KMS-11 (cell line): ENCODE data around the gene HSPA12B.

Source experiments
- H2AFZ ChIP-seq: fragments of 200-600 bp; sonication (generic); 2 replicates; pipeline ENCODE4 v1.6.1; 2016; ENCODE audit warnings: antibody characterized with exemption, mixed run types, low read depth
- H3K27ac ChIP-seq: fragments of 200-600 bp; sonication (generic); 2 replicates; pipeline ENCODE4 v1.6.1; 2016; ENCODE audit warnings: mild to moderate bottlenecking, mixed run types
- H3K27me3 ChIP-seq: fragments of 200-600 bp; sonication (generic); 2 replicates; pipeline ENCODE4 v1.6.1; 2017; ENCODE audit warnings: mild to moderate bottlenecking, low read depth, mixed run types, moderate library complexity; ENCODE audit not compliant: insufficient read depth
- H3K36me3 ChIP-seq: fragments of 200-600 bp; sonication (generic); 2 replicates; pipeline ENCODE4 v1.6.1; 2017; ENCODE audit warnings: mild to moderate bottlenecking, mixed run types; ENCODE audit not compliant: insufficient read depth
- H3K4me1 ChIP-seq: fragments of 200-600 bp; sonication (generic); 2 replicates; pipeline ENCODE4 v1.6.1; 2016; ENCODE audit warnings: mild to moderate bottlenecking, low read depth, mixed run types; ENCODE audit not compliant: poor library complexity, severe bottlenecking
- H3K4me2 ChIP-seq: fragments of 200-600 bp; sonication (generic); 2 replicates; pipeline ENCODE4 v1.7.0; 2016; ENCODE audit warnings: mild to moderate bottlenecking, mixed run types
- H3K4me3 ChIP-seq: fragments of 200-600 bp; sonication (generic); IDR thresholded peaks from 2 replicates; pipeline ENCODE4 v1.6.1; 2017; ENCODE audit warnings: low read depth, low read length, mixed read lengths; ENCODE audit not compliant: insufficient read depth
- H3K79me2 ChIP-seq: fragments of 200-600 bp; sonication (generic); 2 replicates; pipeline ENCODE4 v1.6.1; 2016; ENCODE audit warnings: low read depth, mixed run types; ENCODE audit not compliant: insufficient read depth
- H3K9ac ChIP-seq: fragments of 200-600 bp; sonication (generic); 2 replicates; pipeline ENCODE4 v1.6.1; 2016; ENCODE audit warnings: mild to moderate bottlenecking, mixed run types
- H4K20me1 ChIP-seq: fragments of 200-600 bp; sonication (generic); 2 replicates; pipeline ENCODE4 v1.6.1; 2016; ENCODE audit warnings: mild to moderate bottlenecking, mixed run types; ENCODE audit not compliant: insufficient read depth
- CTCF ChIP-seq: fragments of 200-600 bp; sonication (generic); conservative IDR thresholded peaks from 2 replicates; pipeline ENCODE4 v1.6.1; 2017; ENCODE audit warnings: low read depth, mild to moderate bottlenecking, antibody characterized with exemption, low read length, moderate library complexity, mixed read lengths

Gene HSPA12B

GRCh38 chr20:3784863-3785239, 52.4 kb downstream of the HSPA12B start:
- H3K4me3 ChIP-seq = no peak overlapping the region
- H3K27ac ChIP-seq = no peak overlapping the region

GRCh38 chr20:3785240-3786125, 53.0 kb downstream of the HSPA12B start:
- Histone ChIP-seq H3K27ac (no peak overlapping the region), H3K4me3 (no peak overlapping the region), H3K27me3 (no peaks in the 10 kb centered on the region), H3K4me2 (no peak overlapping the region), H3K4me1 (no peaks in the 10 kb centered on the region), H3K79me2 (no peaks in the 10 kb centered on the region), H4K20me1 (no peaks in the 10 kb centered on the region), H3K9ac (no peak overlapping the region), H2AFZ (no peak overlapping the region), H3K36me3 (no peaks in the 10 kb centered on the region)
- no peak for TF ChIP-seq CTCF

More at GRCh38 chr20:3784863-3785239, 52.4 kb downstream of the HSPA12B start:
- no peaks in the 10 kb centered on the region for H4K20me1 ChIP-seq
- H3K4me2 ChIP-seq = no peak overlapping the region
- H3K36me3 ChIP-seq = no peaks in the 10 kb centered on the region
- no peak for TF ChIP-seq CTCF
- H2AFZ ChIP-seq = no peak overlapping the region
- H3K27me3 ChIP-seq = no peaks in the 10 kb centered on the region
- H3K4me1 ChIP-seq = no peaks in the 10 kb centered on the region
- no peaks in the 10 kb centered on the region for H3K79me2 ChIP-seq
- H3K9ac ChIP-seq = no peak overlapping the region

GRCh38 chr20:3786126-3786484, 53.6 kb downstream of the HSPA12B start:
- no peak for TF ChIP-seq CTCF
- Histone ChIP-seq H3K4me1 (no peaks in the 10 kb centered on the region), H3K4me3 (no peak overlapping the region), H3K27me3 (no peaks in the 10 kb centered on the region), H3K4me2 (no peak overlapping the region), H3K36me3 (no peaks in the 10 kb centered on the region), H2AFZ (no peak overlapping the region), H3K27ac (no peak overlapping the region), H3K79me2 (no peaks in the 10 kb centered on the region), H3K9ac (no peak overlapping the region), H4K20me1 (no peaks in the 10 kb centered on the region)

GRCh38 chr20:3786665-3787323, 54.3 kb downstream of the HSPA12B start, which contains the start of gene CENPB:
TSS of gene CENPB (minus strand) at chr20:3786740. CDS start at chr20:3786483, 257 bp downstream.
- Histone ChIP-seq H2AFZ (peak within 1 kb of the TSS; percentile 44), H3K4me1 (no peaks in the 10 kb centered on the region), H3K27ac (no peak within 1 kb of the TSS), H3K79me2 (no peaks in the 10 kb centered on the region), H3K27me3 (no peaks in the 10 kb centered on the region), H4K20me1 (no peaks in the 10 kb centered on the region), H3K36me3 (no peaks in the 10 kb centered on the region), H3K4me3 (no peak within 1 kb of the TSS), H3K9ac (no peak within 1 kb of the TSS), H3K4me2 (peak within 1 kb of the TSS; percentile 66)
- TF ChIP-seq CTCF = peak; percentile 34; the same call in 1 of the 2 replicates
